HG02571 (cell line): Measurements from ENCODE around the gene SLC25A51.

Experiments used
- ATAC-seq: cut with Tn5 transposase; IDR thresholded peaks from one replicate; pipeline ENCODE4 v1.9.1; 2021; ENCODE audit warnings: mild to moderate bottlenecking, moderate library complexity; ENCODE audit not compliant: unreplicated experiment

The SLC25A51 gene

GRCh38 chr9:37839496-37840461 is 64.1 kb downstream of the SLC25A51 start:
- no peak for ATAC-seq
